ENCODE measurements around the gene CCDC12. TPM values are rescaled to one million over a fixed set of nuclear protein-coding genes. Genes with fewer than 3 reads are reported as not detected.

CCDC12 gene
- total and polyA plus RNA-seq, 4 donors = 34.2 to 129 (median 70.0) TPM

GRCh38 chr3:46925585-46925934, 51.0 kb downstream of the CCDC12 start:
- no peak for TF ChIP-seq CTCF (IDR thresholded peaks at IDR 0.05; ENCODE audit: control extremely low read depth, extremely low read depth)
- ATAC-seq (ENCODE audit: insufficient read depth, low FRiP score) = no peak
- H3K9ac ChIP-seq (ENCODE audit: insufficient read depth in 1 of 2, low read length in 2 of 2) = no peak overlapping the region
- H3K4me1 ChIP-seq (ENCODE audit: control insufficient read depth in 5 of 5, insufficient read depth in 5 of 5, low read length in 5 of 5) = peaks cover 0 to 32% (median 8%) of the 10 kb centered on the region in 5 donors
- 50 to 72% methylated on average over 5 of the region's 5 CpGs for WGBS, 2 donors
- no peaks in the 10 kb centered on the region for H3K9me3 ChIP-seq (ENCODE audit: control insufficient read depth in 4 of 4, insufficient read depth in 3 of 4, low read length in 3 of 4)
- no peak for DNase-seq
- no peak overlapping the region for H3K4me3 ChIP-seq
- H3K36me3 ChIP-seq (ENCODE audit: control insufficient read depth in 4 of 4, insufficient read depth in 4 of 4, low read length in 4 of 4) = peaks cover 5 to 54% (median 39%) of the 10 kb centered on the region in 4 donors
- H3K27ac ChIP-seq (ENCODE audit: low read depth in 1 of 2, low read length in 1 of 2) = peak overlapping the region; percentile 18 to 82
- H3K27me3 ChIP-seq (ENCODE audit: control insufficient read depth in 3 of 3, insufficient read depth in 3 of 3, low read length in 2 of 3) = no peaks in the 10 kb centered on the region

- no peaks in the 10 kb centered on the region for H3K9me3 ChIP-seq (ENCODE audit: control insufficient read depth in 4 of 4, insufficient read depth in 3 of 4, low read length in 3 of 4)
- H3K9ac ChIP-seq (ENCODE audit: insufficient read depth in 1 of 2, low read length in 2 of 2) = no peak overlapping the region
- ATAC-seq (ENCODE audit: insufficient read depth, low FRiP score) (no peak), DNase-seq (no peak)
- 81 to 90% methylated on average over 10 of the region's 10 CpGs for WGBS, 2 donors
- H3K4me1 ChIP-seq (ENCODE audit: control insufficient read depth in 5 of 5, insufficient read depth in 5 of 5, low read length in 5 of 5) = peaks cover 0 to 27% (median 4%) of the 10 kb centered on the region in 5 donors
- no peak for TF ChIP-seq CTCF (IDR thresholded peaks at IDR 0.05; ENCODE audit: control extremely low read depth, extremely low read depth)
- H3K27me3 ChIP-seq (ENCODE audit: control insufficient read depth in 3 of 3, insufficient read depth in 3 of 3, low read length in 2 of 3) = no peaks in the 10 kb centered on the region
- H3K4me3 ChIP-seq = no peak overlapping the region
- H3K36me3 ChIP-seq (ENCODE audit: control insufficient read depth in 4 of 4, insufficient read depth in 4 of 4, low read length in 4 of 4) = peaks cover 9 to 55% (median 41%) of the 10 kb centered on the region in 4 donors
- H3K27ac ChIP-seq (ENCODE audit: low read depth in 1 of 2, low read length in 1 of 2) = peak overlapping the region; percentile 62 to 82
These were observed 51.5 kb downstream of the CCDC12 start for GRCh38 chr3:46924921-46925584.

GRCh38 chr3:46923559-46924350, 52.8 kb downstream of the CCDC12 start:
- TF ChIP-seq CTCF (IDR thresholded peaks at IDR 0.05; ENCODE audit: control extremely low read depth, extremely low read depth) = peak; percentile 45
- no peak overlapping the region for H3K4me3 ChIP-seq
- no peaks in the 10 kb centered on the region for H3K9me3 ChIP-seq (ENCODE audit: control insufficient read depth in 4 of 4, insufficient read depth in 3 of 4, low read length in 3 of 4)
- peak; percentile 45 for ATAC-seq (ENCODE audit: insufficient read depth, low FRiP score)
- H3K27me3 ChIP-seq (ENCODE audit: control insufficient read depth in 3 of 3, insufficient read depth in 3 of 3, low read length in 2 of 3) = no peaks in the 10 kb centered on the region
- H3K4me1 ChIP-seq (ENCODE audit: control insufficient read depth in 5 of 5, insufficient read depth in 5 of 5, low read length in 5 of 5) = peaks cover 0 to 23% (median 4%) of the 10 kb centered on the region in 5 donors
- peak overlapping the region; percentile 7 to 82 for H3K27ac ChIP-seq (ENCODE audit: low read depth in 1 of 2, low read length in 1 of 2)
- no peak overlapping the region for H3K9ac ChIP-seq (ENCODE audit: insufficient read depth in 1 of 2, low read length in 2 of 2)
- DNase-seq = peak in 1 of 3 donors; percentile 38
- WGBS, 2 donors = 56 to 60% methylated on average over 11 of the region's 11 CpGs
- peaks cover 9 to 54% (median 43%) of the 10 kb centered on the region in 4 donors for H3K36me3 ChIP-seq (ENCODE audit: control insufficient read depth in 4 of 4, insufficient read depth in 4 of 4, low read length in 4 of 4)
